ENCODE results near the gene FAM168B.

DNA sequence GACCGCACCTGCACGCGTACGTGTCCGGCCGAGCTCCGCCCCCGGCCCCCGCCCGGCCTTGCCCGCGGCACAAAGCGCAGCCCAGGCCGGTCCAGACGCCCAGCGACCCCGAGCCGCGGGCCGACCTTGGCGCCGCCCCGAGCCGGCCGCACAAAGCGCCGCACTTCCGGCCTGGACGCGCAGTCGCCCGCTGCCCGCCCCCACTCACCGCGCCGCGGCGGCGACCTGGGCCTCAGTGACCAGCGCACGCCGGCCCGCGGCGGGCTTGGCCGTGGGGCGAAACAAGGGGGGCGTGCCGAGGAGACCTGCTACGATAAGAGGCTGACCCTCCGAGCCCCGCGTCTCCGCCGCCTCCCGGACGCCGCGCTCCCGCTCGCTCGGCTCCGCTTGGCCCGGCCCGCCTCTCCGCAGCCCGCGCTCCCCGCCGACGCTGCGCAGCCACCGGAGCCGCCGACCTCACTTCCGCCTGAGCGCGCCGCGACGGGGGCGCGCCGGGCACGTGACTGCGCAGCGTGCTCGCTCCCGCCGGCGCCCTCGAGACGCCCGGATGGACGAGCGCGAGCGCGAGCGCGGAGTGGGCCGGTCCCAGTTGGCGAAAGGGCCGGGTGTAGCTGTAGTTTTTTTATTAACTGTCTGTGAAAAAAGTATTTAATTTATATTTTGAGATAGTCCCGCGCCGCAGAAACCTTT is at the start of gene FAM168B:
- TF ChIP-seq GATA2 (IDR thresholded peaks at IDR 0.05; ENCODE audit: low read depth, low read length) (no peak), GATA3 (IDR thresholded peaks at IDR 0.05; ENCODE audit: low read depth, low read length) (no peak)
